CD14-positive monocyte (primary cell): Measurements from ENCODE around the gene LGR4. TPM values are rescaled to one million over a fixed set of nuclear protein-coding genes. Genes with fewer than 3 reads are reported as not detected.

Source experiments
- DNase-seq, 3 donors: peaks; one replicate each; pipeline ENCODE4 v3.0.0-alpha.2; 2011 to 2022
- H2AFZ ChIP-seq: 2 replicates; pipeline ENCODE4 v1.6.0; 2012; ENCODE audit warnings: mild to moderate bottlenecking, low read depth, low read length, inconsistent platforms; ENCODE audit not compliant: insufficient read depth, poor library complexity, severe bottlenecking
- H3K27ac ChIP-seq, 2 donors: 1 replicate in 1 of 2; 2 replicates in 1 of 2; pipeline ENCODE4 v1.5.1; 2012 to 2013; ENCODE audit warnings: low read length in 2 of 2, control low read depth in 1 of 2, inconsistent platforms in 1 of 2, low read depth in 1 of 2, mild to moderate bottlenecking in 1 of 2
- H3K27me3 ChIP-seq, 2 donors: one replicate each; pipeline versions ENCODE4 v1.6.0 to v1.6.1; 2011 to 2013; ENCODE audit warnings: low read length in 2 of 2; ENCODE audit not compliant: control insufficient read depth in 2 of 2, insufficient read depth in 2 of 2
- H3K36me3 ChIP-seq, 2 donors: replicated peaks in 1 of 2; 1 replicate in 1 of 2; 2 replicates in 1 of 2; pipeline versions ENCODE4 v1.5.1 to v1.6.1; 2012 to 2013; ENCODE audit warnings: low read length in 2 of 2, control low read depth in 1 of 2, inconsistent platforms in 1 of 2, mild to moderate bottlenecking in 1 of 2; ENCODE audit not compliant: insufficient read depth in 2 of 2, control insufficient read depth in 1 of 2
- H3K4me1 ChIP-seq, 2 donors: 1 replicate in 1 of 2; 2 replicates in 1 of 2; pipeline versions ENCODE4 v1.5.1 to v1.6.1; 2012 to 2013; ENCODE audit warnings: low read length in 2 of 2, control low read depth in 1 of 2, inconsistent platforms in 1 of 2, mild to moderate bottlenecking in 1 of 2, moderate library complexity in 1 of 2; ENCODE audit not compliant: insufficient read depth in 2 of 2, control insufficient read depth in 1 of 2
- H3K4me2 ChIP-seq: replicated peaks from 2 replicates; pipeline ENCODE3; 2012; ENCODE audit warnings: low read length, moderate library complexity, mild to moderate bottlenecking; ENCODE audit not compliant: poor library complexity, severe bottlenecking; ENCODE audit errors: extremely low read depth
- H3K4me3 ChIP-seq, 3 experiments: fragments of 200-600 bp in 1 of 3; sonication (generic) in 1 of 3; replicated peaks in 1 of 3; 1 replicate in 2 of 3; 2 replicates in 1 of 3; pipeline ENCODE4 v1.5.1; 2011 to 2013; ENCODE audit warnings: low read length in 3 of 3, mild to moderate bottlenecking in 3 of 3, control low read depth in 2 of 3, low read depth in 2 of 3, inconsistent platforms in 1 of 3, moderate library complexity in 1 of 3
- H3K79me2 ChIP-seq: 2 replicates; pipeline ENCODE4 v1.6.0; 2012; ENCODE audit warnings: mild to moderate bottlenecking, control low read depth, inconsistent platforms, low read length, moderate library complexity; ENCODE audit not compliant: insufficient read depth
- H3K9ac ChIP-seq: 2 replicates; pipeline ENCODE4 v1.6.0; 2017; ENCODE audit warnings: low read length, mild to moderate bottlenecking; ENCODE audit not compliant: insufficient read depth, poor library complexity, severe bottlenecking
- H3K9me3 ChIP-seq, 2 donors: replicated peaks in 1 of 2; 1 replicate in 1 of 2; 2 replicates in 1 of 2; pipeline versions ENCODE4 v1.5.1 to v1.6.1; 2012 to 2013; ENCODE audit warnings: low read length in 2 of 2, control low read depth in 1 of 2; ENCODE audit not compliant: control insufficient read depth in 1 of 2, insufficient read depth in 1 of 2
- H4K20me1 ChIP-seq: 2 replicates; pipeline ENCODE4 v1.6.0; 2012; ENCODE audit warnings: mild to moderate bottlenecking, low read length, control low read depth, moderate library complexity; ENCODE audit not compliant: insufficient read depth
- H3K27ac Mint-ChIP-seq, 7 donors: one replicate each; pipeline ENCODE4 v1.8.0; 2020; ENCODE audit warnings: mild to moderate bottlenecking in 7 of 7, mixed read lengths in 7 of 7, moderate library complexity in 6 of 7, inconsistent platforms in 2 of 7
- H3K27me3 Mint-ChIP-seq, 3 donors: one replicate each; pipeline ENCODE4 v1.8.0; 2021 to 2022; ENCODE audit warnings: low read depth in 3 of 3, mild to moderate bottlenecking in 3 of 3, mixed read lengths in 3 of 3, moderate library complexity in 3 of 3, inconsistent platforms in 1 of 3
- H3K36me3 Mint-ChIP-seq, 2 donors: one replicate each; pipeline ENCODE4 v1.8.0; 2020; ENCODE audit warnings: mixed read lengths in 2 of 2, inconsistent platforms in 1 of 2, mild to moderate bottlenecking in 1 of 2
- H3K4me1 Mint-ChIP-seq: one replicate; pipeline ENCODE4 v1.8.0; 2020; ENCODE audit warnings: mild to moderate bottlenecking, mixed read lengths
- H3K4me3 Mint-ChIP-seq, 2 donors: one replicate each; pipeline ENCODE4 v1.8.0; 2020; ENCODE audit warnings: mild to moderate bottlenecking in 2 of 2, mixed read lengths in 2 of 2, moderate library complexity in 1 of 2
- H3K9me3 Mint-ChIP-seq, 7 donors: one replicate each; pipeline ENCODE4 v1.8.0; 2020 to 2022; ENCODE audit warnings: mixed read lengths in 7 of 7, mild to moderate bottlenecking in 6 of 7, moderate library complexity in 6 of 7, inconsistent platforms in 2 of 7
- WGBS: methylation state at CpG from one replicate; pipeline ENCODE4 v1.1.5; 2013; ENCODE audit warnings: missing lambda C conversion rate; ENCODE audit not compliant: insufficient coverage; 5-methylcytosine and 5-hydroxymethylcytosine counted together
- intact Hi-C, 2 donors: fragments of 100-400 bp; cut with micrococcal nuclease; formaldehyde crosslinking; loops; one replicate each; pipeline versions ENCODE4 v1.15.0 to v1.15.1; 2023
- polyA plus RNA-seq, 3 donors: library from polyadenylated mRNA; depleted of rRNA in 1 of 3; unstranded in 2 of 3; stranded (reverse) in 1 of 3; fragments of 300-500 nt in 2 of 3; fragments of >200 nt in 1 of 3; fragmentation: Illumina TruSeq in 2 of 3; gene quantifications; 1 replicate in 2 of 3; 2 replicates in 1 of 3; pipeline ENCODE4 v1.2.3, GENCODE V29; 2012 to 2021
- TF ChIP-seq, protein P1 (sequence below): fragments of 200-600 bp; IDR thresholded peaks from one replicate; pipeline ENCODE4 v1.8.0; 2022; ENCODE audit warnings: antibody characterized with exemption, mild to moderate bottlenecking

LGR4 gene
- polyA plus RNA-seq, 3 donors: 0.67 to 0.92 (median 0.72) TPM

DNA sequence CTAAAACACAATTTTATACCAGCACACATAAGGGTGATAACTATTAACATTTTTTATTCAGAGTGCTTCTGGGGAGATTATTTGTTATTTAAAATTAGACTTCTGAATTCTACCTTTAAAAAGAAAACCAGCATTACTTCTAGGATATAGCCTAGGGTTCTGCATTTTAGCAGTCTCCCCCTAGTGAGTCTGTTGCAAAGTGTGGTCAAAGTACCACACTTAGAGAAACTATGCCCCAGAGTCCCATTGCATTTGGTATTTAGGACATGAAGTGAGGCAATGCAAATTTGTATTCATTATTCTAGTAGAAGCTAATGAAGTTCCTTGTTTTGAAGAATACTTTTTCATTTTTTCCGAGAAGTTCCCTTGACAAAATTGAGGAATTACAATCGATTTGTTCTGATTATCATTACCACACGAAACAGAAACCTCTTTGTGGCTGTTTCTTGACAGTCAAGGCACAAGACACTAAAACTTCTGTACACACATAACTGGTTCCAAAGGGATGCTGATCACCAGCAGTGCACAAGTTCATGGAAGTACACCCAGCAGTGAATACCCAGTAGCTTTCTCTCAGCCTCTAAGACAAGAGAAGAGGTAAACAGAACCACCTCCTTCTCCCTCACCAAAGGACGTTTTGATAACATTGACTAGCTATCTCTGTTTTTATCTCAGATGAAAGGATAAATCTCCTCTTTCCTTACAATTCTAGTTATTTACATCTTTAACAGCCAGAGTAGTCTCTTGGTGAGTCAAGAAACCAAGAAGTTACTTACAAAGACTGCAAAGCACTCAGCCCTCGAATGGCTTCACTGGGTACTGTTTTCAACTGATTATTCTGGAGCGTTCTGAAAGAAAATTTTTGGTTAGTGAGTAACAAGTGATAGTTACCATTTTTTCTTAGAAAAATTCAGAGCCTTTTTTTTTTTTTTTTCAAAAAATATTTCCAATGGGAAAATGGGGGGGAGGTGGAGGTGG lies 82.0 kb downstream of the LGR4 start:
- Histone ChIP-seq H3K79me2 (no peaks in the 10 kb centered on the region), H3K27ac (no peak overlapping the region), H3K4me3 (no peak overlapping the region), H3K27me3 (no peaks in the 10 kb centered on the region), H3K36me3 (no peaks in the 10 kb centered on the region), H3K4me2 (no peak overlapping the region), H3K9me3 (no peaks in the 10 kb centered on the region), H3K4me1 (no peaks in the 10 kb centered on the region), H3K9ac (no peak overlapping the region), H4K20me1 (no peaks in the 10 kb centered on the region), H2AFZ (no peak overlapping the region)
- 94% methylated on average over 3 of the region's 6 CpGs for WGBS
- Mint-ChIP-seq H3K9me3 (peaks cover 0 to 3% (median 0%) of the 10 kb centered on the region in 7 donors), H3K27ac (no peak overlapping the region), H3K27me3 (no peaks in the 10 kb centered on the region), H3K4me1 (no peaks in the 10 kb centered on the region), H3K36me3 (no peaks in the 10 kb centered on the region), H3K4me3 (no peak overlapping the region)
- TF ChIP-seq, protein P1, sequence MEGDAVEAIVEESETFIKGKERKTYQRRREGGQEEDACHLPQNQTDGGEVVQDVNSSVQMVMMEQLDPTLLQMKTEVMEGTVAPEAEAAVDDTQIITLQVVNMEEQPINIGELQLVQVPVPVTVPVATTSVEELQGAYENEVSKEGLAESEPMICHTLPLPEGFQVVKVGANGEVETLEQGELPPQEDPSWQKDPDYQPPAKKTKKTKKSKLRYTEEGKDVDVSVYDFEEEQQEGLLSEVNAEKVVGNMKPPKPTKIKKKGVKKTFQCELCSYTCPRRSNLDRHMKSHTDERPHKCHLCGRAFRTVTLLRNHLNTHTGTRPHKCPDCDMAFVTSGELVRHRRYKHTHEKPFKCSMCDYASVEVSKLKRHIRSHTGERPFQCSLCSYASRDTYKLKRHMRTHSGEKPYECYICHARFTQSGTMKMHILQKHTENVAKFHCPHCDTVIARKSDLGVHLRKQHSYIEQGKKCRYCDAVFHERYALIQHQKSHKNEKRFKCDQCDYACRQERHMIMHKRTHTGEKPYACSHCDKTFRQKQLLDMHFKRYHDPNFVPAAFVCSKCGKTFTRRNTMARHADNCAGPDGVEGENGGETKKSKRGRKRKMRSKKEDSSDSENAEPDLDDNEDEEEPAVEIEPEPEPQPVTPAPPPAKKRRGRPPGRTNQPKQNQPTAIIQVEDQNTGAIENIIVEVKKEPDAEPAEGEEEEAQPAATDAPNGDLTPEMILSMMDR: no peak
- intact Hi-C loops: no loop called here
- DNase-seq: no peak

- Histone ChIP-seq H3K9ac (no peak overlapping the region), H3K4me1 (no peaks in the 10 kb centered on the region), H3K9me3 (no peaks in the 10 kb centered on the region), H4K20me1 (no peaks in the 10 kb centered on the region), H3K4me2 (no peak overlapping the region), H2AFZ (no peak overlapping the region), H3K27ac (no peak overlapping the region), H3K27me3 (no peaks in the 10 kb centered on the region), H3K36me3 (no peaks in the 10 kb centered on the region), H3K4me3 (no peak overlapping the region), H3K79me2 (no peaks in the 10 kb centered on the region)
- no peak overlapping the region for H3K4me3 Mint-ChIP-seq
- H3K36me3 Mint-ChIP-seq: no peaks in the 10 kb centered on the region
- no peaks in the 10 kb centered on the region for H3K4me1 Mint-ChIP-seq
- H3K9me3 Mint-ChIP-seq: peaks cover 0 to 3% (median 0%) of the 10 kb centered on the region in 7 donors
- TF ChIP-seq, protein P1: no peak
- no peaks in the 10 kb centered on the region for H3K27me3 Mint-ChIP-seq
- intact Hi-C loops: no loop called here
- WGBS: no CpG with 5 or more reads among the region's 1 CpG
- DNase-seq: no peak
- no peak overlapping the region for H3K27ac Mint-ChIP-seq
Observed at GRCh38 chr11:27388869-27389268, 83.7 kb downstream of the LGR4 start.
